ENCODE data around the gene LEFTY1.

The LEFTY1 gene

DNA sequence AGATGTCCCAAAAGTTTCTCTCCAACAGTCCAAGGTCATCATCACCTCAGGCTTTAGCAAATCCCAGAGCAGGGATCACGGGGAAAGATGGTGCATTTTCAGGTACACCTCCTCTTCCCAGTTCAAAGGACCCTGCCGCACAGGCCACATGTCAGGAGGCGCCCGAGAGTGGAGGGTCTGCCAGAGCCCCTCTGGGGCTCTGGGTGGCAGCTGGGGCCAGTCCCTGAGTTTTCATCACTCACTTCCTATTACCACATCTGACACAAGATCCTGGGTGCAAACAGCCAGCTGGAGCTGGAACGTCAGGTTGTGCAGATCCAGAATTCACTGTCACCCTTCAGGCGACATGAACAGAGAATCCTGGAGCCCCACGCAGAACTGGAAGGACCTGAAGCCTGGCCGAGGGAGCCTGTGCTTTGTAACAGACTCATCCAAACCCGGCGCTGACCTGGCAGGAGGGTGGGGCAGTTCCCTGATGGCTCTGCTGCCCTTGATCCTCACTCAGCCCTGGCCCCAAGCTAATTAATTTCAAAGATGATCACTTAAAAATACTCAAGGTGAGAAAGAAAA, 15.6 kb downstream of the LEFTY1 start:
- no peak for DNase-seq (ENCODE audit: low spot score)

GRCh38 chr1:225872075-225872430, 16.9 kb downstream of the LEFTY1 start:
- no peak for DNase-seq (ENCODE audit: low spot score)

DNA sequence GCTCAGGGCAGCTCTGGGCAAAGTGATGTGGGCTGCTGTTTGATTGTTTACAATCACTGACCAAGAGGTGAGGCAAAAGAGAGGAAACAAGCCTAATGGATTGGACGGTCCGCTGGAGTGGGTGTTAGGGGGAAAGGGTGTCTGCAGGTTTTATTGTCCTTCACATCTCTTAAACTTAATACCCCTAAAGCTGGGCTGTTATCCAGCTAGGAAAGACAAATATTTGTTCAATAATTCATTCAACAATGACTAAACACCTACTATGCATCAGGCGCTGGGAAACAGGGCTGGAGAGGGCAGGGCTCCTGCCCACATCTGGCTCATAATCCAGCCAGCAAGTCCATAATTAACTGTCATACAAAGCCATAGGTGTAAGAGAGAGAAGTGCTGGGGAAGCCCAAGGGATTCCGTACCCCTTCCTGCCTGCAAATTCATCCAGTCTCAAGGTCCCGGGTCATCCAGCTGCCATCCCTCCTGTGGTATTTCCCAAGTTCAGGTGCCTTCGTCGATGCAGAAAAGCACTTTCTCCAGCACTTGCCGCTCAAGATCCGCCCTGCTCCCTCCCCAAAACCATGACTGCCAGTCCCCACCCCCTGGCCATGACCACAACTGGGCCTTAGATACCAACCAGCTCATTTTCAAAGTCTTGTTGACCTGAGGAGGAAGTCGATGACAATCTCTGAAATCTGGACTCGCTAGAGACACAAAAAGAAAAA, 17.4 kb downstream of the LEFTY1 start:
- DNase-seq (ENCODE audit: low spot score): peak; percentile 43

DNA sequence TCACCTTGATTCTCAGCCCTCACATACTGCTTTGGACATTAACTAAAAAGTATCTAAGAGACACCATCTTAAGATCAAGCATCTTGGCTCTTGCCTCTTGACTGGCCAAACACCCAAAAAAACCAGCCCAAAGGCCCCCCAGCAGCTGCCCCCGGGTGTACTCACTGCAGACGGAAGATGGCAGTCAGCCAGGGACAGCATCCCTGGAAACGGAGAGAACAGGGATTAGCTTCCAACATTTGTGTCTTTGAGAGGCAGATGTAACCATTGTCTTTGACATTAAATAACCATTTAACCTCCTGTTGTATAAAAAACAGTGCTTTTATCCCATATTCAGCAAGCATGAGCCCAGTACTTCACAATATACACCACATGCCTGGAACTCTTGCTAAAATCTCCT, 18.0 kb downstream of the LEFTY1 start:
- DNase-seq (ENCODE audit: low spot score): no peak

DNA sequence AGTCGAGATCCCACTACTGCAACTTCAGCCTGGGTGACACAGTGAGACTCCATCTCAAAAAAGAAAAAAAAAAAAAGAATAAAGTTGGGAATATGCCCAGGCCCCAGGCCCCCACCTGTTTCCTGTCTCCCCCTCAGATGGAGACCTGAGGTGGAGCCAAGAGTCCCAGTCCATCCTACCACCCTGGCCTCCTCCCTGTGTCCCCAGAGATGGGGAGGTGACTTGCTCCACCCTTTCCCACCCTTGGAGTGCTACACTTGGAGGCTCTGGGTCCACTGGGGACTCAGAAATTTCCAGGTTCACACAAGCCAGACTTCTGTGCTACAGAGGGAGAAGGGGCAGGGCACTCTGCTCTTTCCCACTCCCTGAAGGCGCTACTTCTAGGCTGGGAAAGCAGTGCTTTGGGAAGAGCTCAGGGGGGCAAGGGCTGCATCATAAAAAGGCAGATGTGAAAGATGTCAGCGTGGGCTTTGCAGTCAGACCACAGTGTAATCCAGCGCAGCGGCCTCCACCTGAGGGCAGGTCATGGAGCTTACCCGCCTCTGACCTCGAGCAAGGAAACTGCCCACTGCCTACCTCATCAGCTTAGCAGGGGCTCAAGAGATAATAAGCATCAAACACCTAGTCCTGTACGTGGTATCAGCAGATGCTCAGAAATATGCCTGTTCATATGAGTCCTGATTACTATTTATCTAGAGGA, 20.2 kb downstream of the LEFTY1 start:
- DNase-seq (ENCODE audit: low spot score): no peak

GRCh38 chr1:225866981-225867380, 22.0 kb downstream of the LEFTY1 start:
- no peak for DNase-seq (ENCODE audit: low spot score)

GRCh38 chr1:225866061-225866837, 22.7 kb downstream of the LEFTY1 start:
- peak; percentile 60 for DNase-seq (ENCODE audit: low spot score)

- no peak for DNase-seq (ENCODE audit: low spot score)
Observed at GRCh38 chr1:225865514-225865913, 23.4 kb downstream of the LEFTY1 start.

DNA sequence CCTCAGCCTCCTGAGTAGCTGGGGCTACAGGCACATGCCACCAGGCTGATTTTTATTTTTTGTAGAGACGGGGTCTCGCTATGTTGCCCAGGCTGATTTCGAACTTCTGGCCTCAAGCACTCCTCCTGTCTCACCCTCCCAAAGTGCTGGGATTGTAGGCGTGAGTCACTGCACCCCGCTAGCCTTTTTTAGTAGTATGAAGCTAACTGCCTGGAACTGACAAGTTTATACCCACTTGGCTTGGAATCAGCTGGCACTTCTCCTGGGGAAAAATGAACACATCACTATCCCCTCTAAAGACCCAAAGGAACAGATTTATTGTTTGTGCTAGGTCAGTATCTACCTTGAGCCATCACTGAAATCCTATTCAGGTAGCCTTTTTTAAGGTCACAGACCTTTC, 25.8 kb downstream of the LEFTY1 start:
- no peak for DNase-seq (ENCODE audit: low spot score)

DNA sequence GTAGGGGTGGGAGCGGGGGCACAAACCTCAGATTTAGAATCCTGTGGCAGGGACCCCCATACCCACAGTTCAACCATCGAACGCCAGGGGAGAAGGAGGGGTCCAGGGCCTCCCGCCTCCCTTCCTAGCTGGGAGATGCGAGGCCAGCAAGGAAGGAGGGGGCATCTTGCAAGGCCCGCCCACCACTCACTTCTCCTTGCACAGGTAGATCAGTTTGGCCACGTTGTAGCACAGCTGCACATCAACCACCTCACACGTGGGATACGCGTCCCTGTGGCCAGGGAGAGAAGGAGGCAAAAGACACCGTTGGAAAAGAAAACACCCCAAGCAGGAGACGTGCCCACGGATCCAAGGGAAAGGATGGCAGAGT, 26.4 kb downstream of the LEFTY1 start:
- no peak for DNase-seq (ENCODE audit: low spot score)

- no peak for DNase-seq (ENCODE audit: low spot score)
Observed at GRCh38 chr1:225861834-225862580, 26.9 kb downstream of the LEFTY1 start.

DNA sequence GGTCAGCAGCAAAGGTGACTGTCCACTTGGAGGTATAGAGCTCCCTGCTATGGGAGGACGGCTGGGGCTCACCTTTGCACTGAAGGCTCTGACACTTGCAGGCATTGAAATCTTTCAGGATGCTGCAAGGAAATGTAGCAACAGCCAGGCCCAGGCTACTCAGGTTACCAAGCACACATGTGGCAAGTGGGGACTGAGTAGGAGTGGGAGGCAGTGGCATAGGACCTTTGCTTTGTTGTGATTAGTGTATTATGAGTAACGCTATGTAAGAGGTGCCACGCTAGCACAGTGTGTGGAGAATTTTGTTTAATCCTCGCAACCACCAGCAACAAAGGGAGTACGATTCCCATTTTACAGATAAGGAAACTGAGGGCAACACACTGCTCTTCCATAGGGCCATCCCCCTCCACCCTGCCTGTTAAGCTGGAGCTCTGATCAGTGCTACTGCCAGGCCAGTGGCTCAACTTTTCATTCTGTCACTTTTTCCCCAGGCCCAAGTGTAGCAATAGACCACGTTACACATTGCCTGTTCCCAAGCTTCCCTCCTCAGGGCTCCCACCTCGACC, 28.0 kb downstream of the LEFTY1 start:
- DNase-seq (ENCODE audit: low spot score): no peak

- DNase-seq (ENCODE audit: low spot score): no peak
Observed at GRCh38 chr1:225860107-225860506, 28.8 kb downstream of the LEFTY1 start.

DNA sequence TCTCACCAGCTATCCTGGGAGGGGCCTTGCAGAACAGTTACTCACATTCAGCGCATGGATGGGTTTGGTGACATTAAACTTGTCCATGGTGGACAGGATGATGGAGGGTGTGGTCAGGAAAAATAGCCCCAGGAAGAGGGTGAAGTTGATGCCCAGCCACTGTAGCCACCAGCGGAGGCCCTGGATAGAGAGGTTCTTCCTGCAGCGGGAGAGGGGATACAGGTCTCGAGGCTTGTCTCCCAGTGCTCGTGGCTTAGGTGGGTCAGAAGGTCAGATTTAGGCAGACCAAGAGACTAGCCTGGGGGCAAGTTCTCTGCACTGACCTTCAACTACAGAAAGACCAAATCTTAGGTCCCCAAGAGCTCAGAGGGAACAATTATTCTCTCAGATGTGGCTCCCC, 29.8 kb downstream of the LEFTY1 start:
- DNase-seq (ENCODE audit: low spot score): no peak

DNA sequence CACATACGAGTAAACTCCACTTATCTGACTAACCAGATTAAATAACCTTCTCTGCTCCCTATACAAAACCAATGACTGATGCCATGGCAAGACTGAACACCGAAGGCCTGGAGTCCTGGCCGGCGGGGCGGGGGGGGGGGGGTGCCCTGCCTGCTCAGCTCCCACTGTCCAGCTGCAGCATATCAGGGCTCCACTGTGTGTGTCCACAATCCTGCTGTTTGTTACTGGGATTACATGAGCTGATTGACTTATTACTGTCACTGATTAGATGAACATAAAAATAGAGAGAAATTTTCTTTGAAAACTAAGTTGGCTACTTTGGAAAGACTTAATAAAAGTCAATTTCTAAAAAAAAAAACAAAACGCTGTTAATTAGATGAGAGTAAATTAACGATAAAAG, 31.7 kb downstream of the LEFTY1 start:
- DNase-seq (ENCODE audit: low spot score): no peak

GRCh38 chr1:225855503-225856300, 33.2 kb downstream of the LEFTY1 start:
- no peak for DNase-seq (ENCODE audit: low spot score)

DNA sequence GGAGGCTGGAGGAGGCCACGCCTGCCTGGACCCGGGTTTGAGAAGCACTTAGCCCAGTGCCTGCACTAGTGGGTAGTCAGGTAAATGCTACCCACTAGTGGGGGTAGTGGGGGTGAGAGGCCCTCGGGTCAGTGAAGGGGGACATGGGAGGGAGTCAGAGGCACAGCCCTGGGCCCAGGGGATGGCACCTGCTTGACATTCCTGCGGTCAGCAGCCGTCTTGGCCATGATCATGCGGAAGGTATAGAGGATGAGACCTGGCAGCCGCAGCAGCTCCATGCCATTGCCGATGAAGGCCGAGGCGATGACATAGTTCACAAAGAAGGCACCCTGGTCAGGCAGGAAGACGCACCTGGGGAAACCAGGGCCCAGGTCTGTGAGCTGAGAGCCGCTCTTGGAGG, 35.5 kb downstream of the LEFTY1 start:
- no peak for DNase-seq (ENCODE audit: low spot score)

GRCh38 chr1:225852413-225853124, 36.4 kb downstream of the LEFTY1 start:
- DNase-seq (ENCODE audit: low spot score): no peak

DNA sequence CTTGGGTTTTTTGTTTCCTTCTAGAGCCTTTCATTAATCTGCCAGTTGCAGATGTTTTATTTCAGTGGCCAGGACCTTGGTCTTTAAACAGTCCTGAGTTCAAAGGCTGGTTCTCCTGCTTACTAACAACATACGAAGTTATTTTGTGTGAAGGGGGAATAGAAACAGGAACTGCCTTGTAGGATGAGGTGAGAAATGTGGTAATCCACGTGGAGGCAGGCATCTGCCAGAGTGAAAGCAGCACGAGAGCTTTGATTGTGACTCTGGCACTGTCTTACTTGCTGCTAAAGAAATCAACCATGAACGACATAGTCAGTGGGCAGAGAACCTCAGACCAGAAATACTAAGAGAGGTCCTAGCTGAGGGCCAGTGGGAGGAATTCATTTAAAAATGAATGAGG, 37.1 kb downstream of the LEFTY1 start:
- DNase-seq (ENCODE audit: low spot score): no peak

GRCh38 chr1:225850370-225850769, 38.6 kb downstream of the LEFTY1 start:
- DNase-seq (ENCODE audit: low spot score): no peak
